ENCODE data around the gene TSHZ2. TPM values are rescaled to one million over a fixed set of nuclear protein-coding genes. Genes with fewer than 3 reads are reported as not detected.

Gene TSHZ2
- total and polyA plus RNA-seq, 12 donors, result 1.5 to 6.2 (median 4.5) TPM

DNA sequence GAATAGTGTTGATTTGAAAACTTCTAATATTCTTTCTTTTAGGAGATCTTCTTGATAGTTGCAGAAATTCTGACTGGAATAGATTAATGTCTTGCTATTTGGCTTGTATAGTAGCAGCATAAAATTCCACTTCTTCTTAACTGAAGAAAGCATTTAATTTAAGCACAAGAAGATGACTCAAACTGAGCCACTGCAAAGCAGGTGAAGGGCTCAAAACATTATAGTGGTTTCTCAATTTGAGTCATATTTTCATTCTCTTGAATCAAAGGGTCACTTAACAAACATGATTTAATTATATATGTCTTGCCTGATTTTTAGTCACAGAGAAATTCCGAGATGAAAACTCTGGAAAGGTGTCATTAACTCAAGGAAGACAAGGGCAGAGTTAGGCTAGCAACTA, 382.2 kb downstream of the TSHZ2 start:
- Histone ChIP-seq H3K27ac (no peak overlapping the region), H3K4me1 (no peaks in the 10 kb centered on the region), H3K36me3 (no peaks in the 10 kb centered on the region), H3K27me3 (peaks cover 0 to under 1% (median 0%) of the 10 kb centered on the region in 7 donors), H3K4me3 (no peak overlapping the region), H3K9me3 (peaks cover 0 to 38% (median 13%) of the 10 kb centered on the region in 11 donors)
- ATAC-seq (no peak), DNase-seq (no peak)
- intact Hi-C loops (cut with DNase I), result no loop called here
- TF ChIP-seq, protein P1, sequence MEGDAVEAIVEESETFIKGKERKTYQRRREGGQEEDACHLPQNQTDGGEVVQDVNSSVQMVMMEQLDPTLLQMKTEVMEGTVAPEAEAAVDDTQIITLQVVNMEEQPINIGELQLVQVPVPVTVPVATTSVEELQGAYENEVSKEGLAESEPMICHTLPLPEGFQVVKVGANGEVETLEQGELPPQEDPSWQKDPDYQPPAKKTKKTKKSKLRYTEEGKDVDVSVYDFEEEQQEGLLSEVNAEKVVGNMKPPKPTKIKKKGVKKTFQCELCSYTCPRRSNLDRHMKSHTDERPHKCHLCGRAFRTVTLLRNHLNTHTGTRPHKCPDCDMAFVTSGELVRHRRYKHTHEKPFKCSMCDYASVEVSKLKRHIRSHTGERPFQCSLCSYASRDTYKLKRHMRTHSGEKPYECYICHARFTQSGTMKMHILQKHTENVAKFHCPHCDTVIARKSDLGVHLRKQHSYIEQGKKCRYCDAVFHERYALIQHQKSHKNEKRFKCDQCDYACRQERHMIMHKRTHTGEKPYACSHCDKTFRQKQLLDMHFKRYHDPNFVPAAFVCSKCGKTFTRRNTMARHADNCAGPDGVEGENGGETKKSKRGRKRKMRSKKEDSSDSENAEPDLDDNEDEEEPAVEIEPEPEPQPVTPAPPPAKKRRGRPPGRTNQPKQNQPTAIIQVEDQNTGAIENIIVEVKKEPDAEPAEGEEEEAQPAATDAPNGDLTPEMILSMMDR (IDR thresholded peaks at IDR 0.05), result no peak
- 91 to 94% methylated on average over 1 of the region's 1 CpG for WGBS, 2 donors

DNA sequence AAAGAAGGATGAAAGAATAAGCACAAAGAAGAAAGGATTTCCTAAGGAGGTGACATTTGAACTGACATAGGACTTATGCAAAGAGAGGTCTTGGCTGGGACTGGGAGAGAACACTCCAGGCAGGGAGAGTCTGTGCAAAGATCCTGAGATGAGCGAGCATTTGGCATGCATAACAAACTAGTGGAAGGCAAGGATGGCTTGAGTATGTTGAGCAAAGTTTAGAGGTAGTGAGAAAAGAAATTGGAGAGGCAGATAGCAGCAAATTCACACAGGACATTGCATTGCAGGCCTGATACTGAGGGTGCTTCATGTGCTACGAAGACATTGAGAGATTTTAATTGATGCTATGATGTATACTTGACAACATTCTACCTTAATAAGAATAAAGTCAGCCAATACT, 383.6 kb downstream of the TSHZ2 start:
- H3K27ac ChIP-seq, result no peak overlapping the region
- DNase-seq (no peak), ATAC-seq (no peak)
- peaks cover 0 to 29% (median 9%) of the 10 kb centered on the region in 11 donors for H3K9me3 ChIP-seq
- TF ChIP-seq, protein P1 (IDR thresholded peaks at IDR 0.05), result no peak
- intact Hi-C loops (cut with DNase I), result no loop called here
- no peak overlapping the region for H3K4me3 ChIP-seq
- H3K4me1 ChIP-seq, result no peaks in the 10 kb centered on the region
- 90 to 93% methylated on average over 2 of the region's 2 CpGs for WGBS, 2 donors
- H3K27me3 ChIP-seq, result no peaks in the 10 kb centered on the region
- H3K36me3 ChIP-seq, result no peaks in the 10 kb centered on the region

DNA sequence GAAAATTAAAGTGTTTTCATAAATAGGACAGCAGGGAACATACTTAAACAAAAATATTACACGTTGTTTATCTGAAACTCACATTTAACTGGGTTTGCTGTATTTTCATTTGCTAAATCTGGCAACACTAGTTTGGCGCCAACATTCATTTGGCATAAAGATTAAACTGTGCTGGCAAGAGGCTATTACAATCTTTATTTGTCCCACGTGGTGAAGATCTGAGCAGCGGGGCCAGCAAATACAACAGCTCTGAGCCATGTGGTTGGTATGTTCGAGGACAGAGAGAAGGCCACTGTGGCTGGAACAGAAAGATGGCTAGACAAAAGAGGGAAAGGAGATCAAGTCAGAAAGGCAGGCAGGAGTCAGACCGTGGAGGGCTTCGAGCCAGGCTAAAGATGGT, 387.3 kb downstream of the TSHZ2 start:
- ATAC-seq (no peak), DNase-seq (no peak)
- Histone ChIP-seq H3K27me3 (no peaks in the 10 kb centered on the region), H3K27ac (no peak overlapping the region), H3K9me3 (peaks cover 0 to 24% (median 9%) of the 10 kb centered on the region in 11 donors), H3K4me3 (no peak overlapping the region), H3K4me1 (no peaks in the 10 kb centered on the region), H3K36me3 (no peaks in the 10 kb centered on the region)
- 84% methylated on average over 7 of the region's 7 CpGs for WGBS, 2 donors
- intact Hi-C loops (cut with DNase I), result no loop called here
- TF ChIP-seq, protein P1 (IDR thresholded peaks at IDR 0.05), result no peak

DNA sequence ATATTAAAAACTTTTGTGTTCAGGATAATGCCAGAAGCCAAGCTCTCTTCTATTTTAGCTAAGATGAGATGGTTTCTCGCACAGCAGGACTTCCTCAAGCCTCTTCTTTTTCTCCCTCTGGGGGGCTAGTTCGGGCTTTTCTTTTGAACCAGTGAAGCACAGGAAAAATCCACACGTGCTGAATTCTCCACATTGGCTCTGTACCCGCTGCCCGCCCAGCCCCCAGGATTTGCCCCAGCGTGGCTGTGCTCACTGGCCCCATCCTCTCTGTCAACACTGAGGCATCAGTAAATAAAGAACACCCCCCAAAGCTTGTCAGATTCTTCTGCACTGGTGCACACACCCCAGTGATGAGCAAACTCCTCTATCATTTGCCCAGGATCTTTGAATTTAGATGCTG, 388.7 kb downstream of the TSHZ2 start:
- TF ChIP-seq, protein P1 (IDR thresholded peaks at IDR 0.05), result no peak
- Histone ChIP-seq H3K36me3 (no peaks in the 10 kb centered on the region), H3K4me1 (peaks cover 0 to 8% (median 0%) of the 10 kb centered on the region in 9 donors), H3K4me3 (no peak overlapping the region), H3K9me3 (peaks cover 0 to 10% (median 5%) of the 10 kb centered on the region in 11 donors), H3K27me3 (no peaks in the 10 kb centered on the region), H3K27ac (no peak overlapping the region)
- no peak for ATAC-seq
- intact Hi-C loops (cut with DNase I), result no loop called here
- DNase-seq, result no peak
- WGBS, 2 donors, result 76% methylated on average over 6 of the region's 6 CpGs

Data from heart right ventricle (tissue), 16 donors.